GM23338 (cell line): ENCODE measurements around the gene TMEM236. TPM values are rescaled to one million over a fixed set of nuclear protein-coding genes. Genes with fewer than 3 reads are reported as not detected.

Experiments used
- ATAC-seq: fragments of 200-7000 bp; cut with Tn5 transposase; 3 replicates; pipeline ENCODE4 v1.9.1; 2020
- DNase-seq: peaks from one replicate; pipeline ENCODE4 v3.0.0-alpha.2; 2015; ENCODE audit warnings: low spot score
- H2AFZ ChIP-seq: fragments of 200-600 bp; sonication (generic); 2 replicates; pipeline ENCODE4 v1.8.0; 2016; ENCODE audit warnings: antibody characterized with exemption, mild to moderate bottlenecking, moderate library complexity
- H3F3A ChIP-seq: fragments of 200-600 bp; sonication (generic); replicated peaks from 2 replicates; pipeline ENCODE4 v1.8.0; 2017; ENCODE audit warnings: antibody characterized with exemption, mixed run types, low read depth
- H3K27ac ChIP-seq: fragments of 200-600 bp; sonication (generic); 2 replicates; pipeline ENCODE4 v1.6.1; 2016; ENCODE audit warnings: low read depth
- H3K27me3 ChIP-seq: fragments of 200-600 bp; sonication (generic); 2 replicates; pipeline ENCODE4 v1.8.0; 2016; ENCODE audit warnings: mild to moderate bottlenecking, mixed run types, moderate library complexity; ENCODE audit not compliant: insufficient read depth
- H3K36me3 ChIP-seq: fragments of 200-600 bp; sonication (generic); 2 replicates; pipeline ENCODE4 v1.8.0; 2016; ENCODE audit warnings: mild to moderate bottlenecking; ENCODE audit not compliant: insufficient read depth
- H3K4me1 ChIP-seq: fragments of 200-600 bp; sonication (generic); 2 replicates; pipeline ENCODE4 v1.8.0; 2016; ENCODE audit warnings: mild to moderate bottlenecking, moderate library complexity; ENCODE audit not compliant: insufficient read depth
- H3K4me2 ChIP-seq: fragments of 200-600 bp; sonication (generic); 2 replicates; pipeline ENCODE4 v1.7.1; 2017; ENCODE audit warnings: mixed run types
- H3K4me3 ChIP-seq: fragments of 200-600 bp; sonication (generic); 2 replicates; pipeline ENCODE4 v1.6.1; 2016; ENCODE audit warnings: mixed run types
- H3K79me2 ChIP-seq: fragments of 200-600 bp; sonication (generic); replicated peaks from 2 replicates; pipeline ENCODE4 v1.8.0; 2017; ENCODE audit warnings: mild to moderate bottlenecking; ENCODE audit not compliant: insufficient read depth
- H3K9me2 ChIP-seq: fragments of 200-600 bp; sonication (generic); 2 replicates; pipeline ENCODE4 v1.8.0; 2017; ENCODE audit not compliant: insufficient read depth
- H4K20me1 ChIP-seq: fragments of 200-600 bp; sonication (generic); replicated peaks from 2 replicates; pipeline ENCODE4 v1.8.0; 2017; ENCODE audit warnings: mild to moderate bottlenecking; ENCODE audit not compliant: insufficient read depth
- H3K27ac Mint-ChIP-seq: 2 replicates; pipeline ENCODE4 v1.8.0; 2020; ENCODE audit warnings: inconsistent platforms, mild to moderate bottlenecking, moderate library complexity, mixed read lengths
- H3K27me3 Mint-ChIP-seq: 3 replicates; pipeline ENCODE4 v1.8.0; 2022; ENCODE audit warnings: low read depth, mild to moderate bottlenecking, moderate library complexity, mixed read lengths, inconsistent platforms; ENCODE audit not compliant: insufficient read depth, poor library complexity
- H3K36me3 Mint-ChIP-seq: 3 replicates; pipeline ENCODE4 v1.8.0; 2021; ENCODE audit warnings: low read depth, mild to moderate bottlenecking, inconsistent platforms, moderate library complexity, mixed read lengths
- H3K4me1 Mint-ChIP-seq: 3 replicates; pipeline ENCODE4 v1.8.0; 2020; ENCODE audit warnings: mild to moderate bottlenecking, inconsistent platforms, mixed read lengths
- H3K4me3 Mint-ChIP-seq: 3 replicates; pipeline ENCODE4 v1.8.0; 2021; ENCODE audit warnings: moderate library complexity, mild to moderate bottlenecking, inconsistent platforms, mixed read lengths
- H3K9me3 Mint-ChIP-seq: 3 replicates; pipeline ENCODE4 v1.8.0; 2020; ENCODE audit warnings: moderate library complexity, mild to moderate bottlenecking, inconsistent platforms, mixed read lengths
- CREB1 ChIP-seq: fragments of 250-450 bp; sonication (Bioruptor Pico); IDR thresholded peaks from 2 replicates; pipeline ENCODE4 v1.5.0; 2020; ENCODE audit warnings: low read depth, mild to moderate bottlenecking, moderate library complexity
- CTCF ChIP-seq, 2 experiments: fragments of 200-600 bp in 1 of 2; sonication (generic) in 1 of 2; conservative IDR thresholded peaks; 2 replicates each; pipeline versions ENCODE4 v1.5.1 to v1.6.1; 2016 to 2017; ENCODE audit warnings: antibody characterized with exemption in 2 of 2, low read depth in 2 of 2, mild to moderate bottlenecking in 2 of 2, moderate library complexity in 1 of 2
- ETS1 ChIP-seq: IDR thresholded peaks from 2 replicates; pipeline ENCODE4 v1.6.1; 2016; ENCODE audit warnings: antibody characterized with exemption
- EZH2 ChIP-seq: fragments of 200-600 bp; sonication (generic); IDR thresholded peaks from one replicate; pipeline ENCODE4 v1.8.0; 2017; ENCODE audit warnings: antibody characterized with exemption, mild to moderate bottlenecking, low read depth; ENCODE audit not compliant: unreplicated experiment
- EZH2phosphoT487 ChIP-seq: fragments of 200-600 bp; sonication (generic); IDR thresholded peaks from one replicate; pipeline ENCODE4 v1.8.1; 2018; ENCODE audit warnings: antibody characterized with exemption; ENCODE audit not compliant: unreplicated experiment
- JUNB ChIP-seq: IDR thresholded peaks from one replicate; pipeline ENCODE4 v1.6.1; 2016; ENCODE audit warnings: antibody characterized with exemption; ENCODE audit not compliant: unreplicated experiment
- NANOG ChIP-seq: IDR thresholded peaks from 2 replicates; pipeline ENCODE4 v1.6.1; 2016; ENCODE audit warnings: antibody characterized with exemption, borderline replicate concordance
- POLR2AphosphoS5 ChIP-seq: IDR thresholded peaks from 2 replicates; pipeline ENCODE4 v1.6.1; 2016; ENCODE audit warnings: antibody characterized with exemption, low read depth
- REST ChIP-seq: IDR thresholded peaks from one replicate; pipeline ENCODE4 v1.6.1; 2018; ENCODE audit warnings: antibody characterized with exemption; ENCODE audit not compliant: unreplicated experiment
- STAT1 ChIP-seq: IDR thresholded peaks from one replicate; pipeline ENCODE4 v1.6.1; 2016; ENCODE audit warnings: antibody characterized with exemption; ENCODE audit not compliant: unreplicated experiment
- ZNF114 ChIP-seq: fragments of 250-450 bp; sonication (Bioruptor Pico); IDR thresholded peaks from 2 replicates; pipeline ENCODE4 v1.5.0; 2020; ENCODE audit warnings: mild to moderate bottlenecking, moderate library complexity
- ZNF331 ChIP-seq: fragments of 250-450 bp; sonication (Bioruptor Pico); IDR thresholded peaks from 2 replicates; pipeline ENCODE4 v1.5.0; 2020; ENCODE audit warnings: low read depth, mild to moderate bottlenecking, moderate library complexity
- ZNF462 ChIP-seq: fragments of 250-450 bp; sonication (Bioruptor Pico); IDR thresholded peaks from 2 replicates; pipeline ENCODE4 v1.5.0; 2020; ENCODE audit warnings: mild to moderate bottlenecking, moderate library complexity
- polyA plus RNA-seq: library from polyadenylated mRNA; unstranded; fragments of >200 nt; fragmentation: Nextera tagmentation; extraction: Ambion mirVana; gene quantifications from 2 replicates; pipeline ENCODE4 v1.2.1, GENCODE V29; 2016
- total RNA-seq: library from RNA; depleted of rRNA; stranded (reverse); fragments of >200 nt; shearing (Covaris generic); gene quantifications from 2 replicates; pipeline ENCODE4 v1.2.3, GENCODE V29; 2014

Gene TMEM236
- total and polyA plus RNA-seq, 2 experiments from 2014 or later: 0.03 TPM

GRCh38 chr10:17819836-17820235, 67.8 kb downstream of the TMEM236 start:
- no peak for TF ChIP-seq REST
- TF ChIP-seq JUNB: no peak
- TF ChIP-seq EZH2: no peak
- TF ChIP-seq STAT1: no peak
- TF ChIP-seq ETS1: no peak
- no peak for TF ChIP-seq CTCF (conservative IDR thresholded peaks at IDR 0.05; ENCODE audit: low read depth in 2 of 2)
- TF ChIP-seq ZNF331 (CRISPR knock-in tag): no peak
- no peak for TF ChIP-seq ZNF462 (CRISPR knock-in tag)
- TF ChIP-seq ZNF114 (CRISPR knock-in tag): no peak
- no peak for TF ChIP-seq POLR2AphosphoS5
- TF ChIP-seq EZH2phosphoT487: no peak
- no peak for TF ChIP-seq CREB1 (CRISPR knock-in tag)
- no peak for TF ChIP-seq NANOG
- no peaks in the 10 kb centered on the region for H3K4me1 Mint-ChIP-seq
- DNase-seq (no peak), ATAC-seq (no peak)
- Histone ChIP-seq H3K4me1 (no peaks in the 10 kb centered on the region), H3K79me2 (no peaks in the 10 kb centered on the region), H3K4me2 (no peak overlapping the region), H3K36me3 (no peaks in the 10 kb centered on the region), H4K20me1 (no peaks in the 10 kb centered on the region), H3K4me3 (no peak overlapping the region), H3F3A (no peaks in the 10 kb centered on the region), H2AFZ (no peak overlapping the region), H3K27me3 (no peaks in the 10 kb centered on the region), H3K27ac (no peak overlapping the region), H3K9me2 (no peaks in the 10 kb centered on the region)
- H3K4me3 Mint-ChIP-seq: no peak overlapping the region
- H3K9me3 Mint-ChIP-seq: no peaks in the 10 kb centered on the region
- no peak overlapping the region for H3K27ac Mint-ChIP-seq
- H3K27me3 Mint-ChIP-seq: peaks cover 5% of the 10 kb centered on the region
- H3K36me3 Mint-ChIP-seq: no peaks in the 10 kb centered on the region
